HepG2 (cell line): ENCODE measurements around the gene TAPBP. TPM values are rescaled to one million over a fixed set of nuclear protein-coding genes. Genes with fewer than 3 reads are reported as not detected.
A peak's percentile ranks its signal among the peaks of the same experiment; 100 is the strongest.

Experiments used
- DMTF1 ChIP-seq: sonication (generic); formaldehyde crosslinking; IDR thresholded peaks from 2 replicates; pipeline ENCODE4 v1.4.0; 2020; ENCODE audit warnings: mild to moderate bottlenecking, missing genetic modification reagents
- ELF1 ChIP-seq: sonication (generic); formaldehyde crosslinking; IDR thresholded peaks from 2 replicates; pipeline ENCODE4 v1.4.0; 2020; ENCODE audit warnings: missing genetic modification reagents
- FOXJ3 ChIP-seq: sonication (generic); formaldehyde crosslinking; IDR thresholded peaks from 2 replicates; pipeline ENCODE4 v1.4.0; 2020; ENCODE audit warnings: missing genetic modification reagents, mild to moderate bottlenecking, borderline replicate concordance
- LCORL ChIP-seq, 2 experiments: fragments of 450-650 bp in 1 of 2; sonication (generic) in 1 of 2; formaldehyde crosslinking in 1 of 2; IDR thresholded peaks; 2 replicates each; pipeline versions ENCODE4 v1.5.0 to v1.6.1; 2017 to 2020; ENCODE audit warnings: antibody characterized with exemption in 1 of 2, missing genetic modification reagents in 1 of 2
- ZBTB26 ChIP-seq: IDR thresholded peaks from 2 replicates; pipeline ENCODE4 v1.6.1; 2016; ENCODE audit warnings: missing compliant biosample characterization, missing genetic modification reagents, borderline replicate concordance
- ZBTB33 ChIP-seq: sonication (generic); formaldehyde crosslinking; IDR thresholded peaks from 2 replicates; pipeline ENCODE4 v1.4.0; 2020; ENCODE audit warnings: missing genetic modification reagents
- ZNF160 ChIP-seq: sonication (generic); formaldehyde crosslinking; IDR thresholded peaks from 2 replicates; pipeline ENCODE4 v1.8.0; 2022; ENCODE audit warnings: mild to moderate bottlenecking, inconsistent platforms, missing genetic modification reagents
- ZNF383 ChIP-seq: sonication (generic); formaldehyde crosslinking; IDR thresholded peaks from 2 replicates; pipeline ENCODE4 v1.4.0; 2020; ENCODE audit warnings: missing genetic modification reagents, mild to moderate bottlenecking, borderline replicate concordance
- ZNF407 ChIP-seq: sonication (generic); formaldehyde crosslinking; IDR thresholded peaks from one replicate; pipeline ENCODE4 v1.5.1; 2020; ENCODE audit warnings: mild to moderate bottlenecking, missing genetic modification reagents; ENCODE audit errors: not compliant biosample characterization
- ZNF556 ChIP-seq: sonication (generic); formaldehyde crosslinking; IDR thresholded peaks from 2 replicates; pipeline ENCODE4 v1.4.0; 2020; ENCODE audit warnings: mild to moderate bottlenecking, missing genetic modification reagents, borderline replicate concordance
- polyA plus RNA-seq, 8 experiments: library from polyadenylated mRNA; depleted of rRNA in 3 of 8; stranded (reverse) in 7 of 8; unstranded in 1 of 8; fragments of >200 nt; fragmentation: Illumina TruSeq in 4 of 8; extraction: Trizol in 4 of 8; gene quantifications; 2 replicates each; pipeline versions ENCODE4 v1.2.1 to v1.2.3, GENCODE V29; 2011 to 2016; ENCODE audit warnings: low read depth in 4 of 8, missing spikeins in 1 of 8, mixed read lengths in 1 of 8; ENCODE audit not compliant: insufficient read depth in 1 of 8
- total RNA-seq, 5 experiments: library from RNA; depleted of rRNA; stranded (reverse); fragments of >200 nt; fragmentation: Illumina TruSeq; extraction: Trizol; gene quantifications; 2 replicates each; pipeline ENCODE4 v1.2.3, GENCODE V29; 2016; ENCODE audit warnings: low read depth in 1 of 5

Gene TAPBP
- total and polyA plus RNA-seq, 2 of the 13 experiments (the other 11 are each of a cell fraction or from before 2014, with no cell fraction given), result 27.4 to 32.3 TPM

- peak; percentile 74 for TF ChIP-seq ZNF407 (CRISPR knock-in tag)
- peak; percentile 79; the same call in 1 of the 2 replicates for TF ChIP-seq ZBTB26
- peak; percentile 90 for TF ChIP-seq ZNF383
- peak; percentile 92 for TF ChIP-seq ELF1 (CRISPR knock-in tag)
- 0 out of 2 replicates have a peak, but pooled peaks have one; percentile 50 for TF ChIP-seq DMTF1 (CRISPR knock-in tag)
- TF ChIP-seq ZNF160 (CRISPR knock-in tag), result peak; percentile 40
- TF ChIP-seq FOXJ3 (CRISPR knock-in tag), result peak; percentile 57
- TF ChIP-seq ZNF556 (CRISPR knock-in tag), result peak; percentile 95
- peak; percentile 24; the same call in 1 of the 2 replicates for TF ChIP-seq ZBTB33 (CRISPR knock-in tag)
- TF ChIP-seq LCORL (IDR thresholded peaks at IDR 0.05), result peak; percentile 25; the same call in 1 of the 2 replicates
- TF ChIP-seq LCORL (CRISPR knock-in tag; IDR thresholded peaks at IDR 0.05), result peak; percentile 51; the same call in 1 of the 2 replicates
These were observed 42.2 kb downstream of the TAPBP start, which contains the start of the genes RPS18 and VPS52 (continued) for GRCh38 chr6:33271468-33272274.
